ENCODE results near the gene IL5.
A peak's percentile ranks its signal among the peaks of the same experiment; 100 is the strongest.

IL5 gene

DNA sequence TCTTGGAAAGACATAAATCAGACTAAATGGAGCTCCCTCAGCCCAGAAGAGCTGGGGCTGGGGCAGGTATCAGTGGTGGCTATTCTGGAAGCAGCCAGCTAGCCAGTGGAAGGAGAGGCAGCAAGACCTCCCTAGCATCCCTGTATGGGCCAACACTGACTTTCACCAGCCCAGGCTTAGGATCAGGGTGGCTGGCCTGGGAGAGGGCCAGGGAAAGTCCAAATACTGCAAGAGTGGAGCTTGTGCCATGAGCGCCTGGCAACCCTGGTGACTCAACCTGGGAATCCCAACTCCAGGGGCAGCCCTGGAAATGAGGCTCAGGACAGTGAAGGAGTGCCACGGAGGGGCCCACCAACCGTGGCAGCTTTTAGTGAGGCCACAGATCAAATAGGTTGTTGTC lies 45.2 kb downstream of the IL5 start:
- no peak for DNase-seq

DNA sequence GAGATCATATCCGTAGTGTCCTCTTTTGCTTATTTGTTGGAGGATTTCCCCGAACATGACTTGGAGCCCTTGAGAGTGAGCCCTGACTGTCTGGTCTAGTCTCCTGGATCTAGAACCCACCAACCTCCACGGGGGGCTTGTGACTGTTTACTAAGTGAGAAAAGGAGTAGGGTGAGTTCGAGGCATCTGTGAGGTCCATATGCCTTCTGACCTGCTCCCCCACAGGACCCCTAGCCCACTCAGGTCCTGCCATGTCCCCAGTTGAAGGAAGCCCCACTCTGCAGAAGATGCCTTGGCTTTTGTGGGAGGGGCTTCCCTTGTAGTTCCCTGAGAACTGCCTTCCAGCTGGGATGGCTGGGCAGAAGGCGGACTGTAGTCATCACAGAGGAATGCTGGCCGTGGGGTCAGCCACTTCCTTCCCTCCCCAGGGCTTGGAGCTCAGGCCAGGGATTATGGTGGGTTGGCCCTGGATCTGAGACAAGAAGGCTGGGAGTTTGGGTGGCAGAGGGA lies 45.8 kb downstream of the IL5 start:
- peak; percentile 92 for DNase-seq

DNA sequence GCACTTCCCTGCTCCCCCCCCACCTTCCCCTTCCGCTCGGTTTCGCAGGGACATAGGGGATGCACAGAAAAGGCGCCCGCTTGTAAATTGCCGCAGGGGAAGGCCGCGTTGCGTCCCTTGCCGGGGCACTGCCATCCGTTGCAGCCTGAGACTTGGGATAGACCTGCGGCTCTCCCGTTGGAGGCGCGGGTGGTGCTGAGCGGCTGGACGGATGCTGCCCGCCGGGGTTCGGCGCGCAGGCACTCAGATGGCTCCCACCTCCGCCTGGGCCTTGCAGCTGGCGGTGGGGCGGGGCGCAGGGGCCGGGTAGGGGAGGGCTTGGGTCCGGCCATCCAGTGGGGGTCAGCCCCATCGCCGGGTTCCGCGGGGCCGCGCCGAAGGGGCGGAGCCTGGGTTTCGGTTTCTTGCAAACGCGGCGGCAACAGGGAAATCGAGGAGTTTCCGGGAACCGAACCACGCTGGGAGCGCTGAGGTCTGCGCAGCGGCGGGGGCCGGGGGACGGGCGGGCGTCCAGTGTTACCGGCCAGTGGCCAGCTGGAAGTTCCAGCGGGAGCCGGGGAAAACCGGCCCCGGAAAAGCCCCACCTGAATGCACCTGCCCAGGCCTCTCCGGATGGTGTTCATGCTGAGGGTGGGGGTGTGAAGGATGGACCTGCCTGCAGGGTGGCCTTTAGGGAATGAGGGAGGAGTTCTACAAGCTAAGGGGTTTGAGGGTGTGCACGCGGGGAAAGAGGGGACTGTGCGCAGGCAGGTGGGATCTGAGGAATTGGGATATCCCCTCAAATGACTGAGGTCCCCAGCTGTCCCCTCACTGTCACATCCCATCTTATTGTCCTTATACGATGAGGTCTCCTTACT lies 46.5 kb downstream of the IL5 start:
- peak; percentile 75 for DNase-seq

DNA sequence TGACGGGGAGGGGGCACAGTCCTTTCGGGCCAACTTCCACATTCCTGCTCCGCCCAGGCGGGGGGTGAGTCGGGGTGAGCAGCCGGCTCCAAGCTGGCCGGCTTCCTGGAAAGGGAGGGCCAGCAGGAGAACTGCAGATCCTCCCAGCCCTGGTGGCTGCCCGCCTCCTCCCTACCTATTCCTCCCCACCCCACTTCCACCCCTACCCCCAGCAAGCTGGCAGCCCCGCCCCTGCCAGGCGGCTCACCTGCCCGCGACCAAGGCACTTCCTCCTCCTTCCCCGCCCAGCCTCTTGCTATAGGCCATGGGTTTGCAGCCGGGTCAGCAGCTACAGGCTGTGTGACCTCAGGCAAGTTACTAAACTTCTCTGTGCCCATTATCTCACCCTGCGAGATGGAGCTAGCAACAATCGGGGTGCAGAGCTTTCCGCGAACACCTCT lies 47.1 kb downstream of the IL5 start:
- DNase-seq = peak; percentile 83

DNA sequence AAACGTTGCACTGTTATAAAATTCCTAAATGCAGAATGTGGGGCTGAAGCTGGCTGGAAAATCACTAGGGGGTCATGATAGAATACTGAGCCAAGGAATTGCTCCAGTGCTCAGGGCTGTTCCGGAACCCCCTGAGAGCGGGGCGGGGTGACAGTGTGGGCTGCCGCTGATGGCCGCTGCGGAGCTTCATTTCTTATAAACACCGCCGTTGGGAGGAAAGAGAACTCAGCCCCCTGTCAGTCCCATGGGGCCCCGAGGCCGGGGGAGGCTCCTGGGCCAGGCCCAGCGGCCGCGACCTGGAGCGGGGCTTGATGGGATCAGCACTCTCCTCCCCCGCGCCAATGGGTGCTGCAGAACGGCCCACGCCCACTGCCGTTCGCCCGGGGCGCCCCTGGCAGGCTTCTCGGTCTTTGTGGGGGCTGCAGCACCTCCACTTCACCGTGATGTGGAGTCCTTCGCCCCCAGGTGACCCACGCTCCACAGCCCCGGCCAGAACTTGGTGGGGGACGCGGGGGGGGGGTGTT lies 47.6 kb downstream of the IL5 start:
- peak; percentile 91 for DNase-seq

DNA sequence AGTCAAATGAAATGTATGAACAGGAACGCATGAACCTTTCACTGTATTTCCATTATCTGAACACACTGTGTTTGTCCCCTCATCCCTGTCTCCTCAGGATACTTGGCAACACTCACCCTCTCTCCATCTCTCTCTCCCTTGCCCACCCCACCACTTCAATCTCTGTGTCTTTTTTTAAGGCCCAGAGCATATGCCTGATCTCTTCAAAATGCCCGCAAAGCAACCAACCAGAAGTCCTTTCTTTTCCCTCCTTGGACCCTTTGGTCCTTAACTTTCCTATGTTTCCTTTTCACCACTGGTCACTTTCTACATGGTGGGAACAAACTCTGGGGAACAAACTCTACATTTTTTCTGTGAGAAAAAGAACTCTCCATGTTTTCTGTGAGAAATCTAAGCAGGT lies 49.5 kb downstream of the IL5 start:
- no peak for DNase-seq

DNA sequence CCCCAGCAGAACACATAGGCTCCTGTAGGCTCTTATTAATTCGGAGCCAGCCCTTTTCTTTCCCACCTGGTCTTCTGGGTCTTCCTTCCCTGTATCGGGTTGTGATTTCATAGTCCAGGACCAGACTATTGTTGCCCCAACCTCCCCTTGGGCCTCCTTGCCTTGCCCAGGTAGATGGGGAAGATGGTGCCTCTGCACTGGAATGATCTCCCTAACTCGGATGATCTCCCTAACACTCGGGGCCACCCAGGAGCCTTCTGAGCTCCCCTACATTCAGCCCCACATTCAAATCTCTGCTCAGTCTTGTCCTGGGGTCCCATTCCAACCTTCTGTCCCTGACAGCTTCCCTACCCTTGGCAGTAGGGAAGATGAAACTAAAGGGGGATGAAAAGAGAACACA lies 50.1 kb downstream of the IL5 start:
- no peak for DNase-seq

DNA sequence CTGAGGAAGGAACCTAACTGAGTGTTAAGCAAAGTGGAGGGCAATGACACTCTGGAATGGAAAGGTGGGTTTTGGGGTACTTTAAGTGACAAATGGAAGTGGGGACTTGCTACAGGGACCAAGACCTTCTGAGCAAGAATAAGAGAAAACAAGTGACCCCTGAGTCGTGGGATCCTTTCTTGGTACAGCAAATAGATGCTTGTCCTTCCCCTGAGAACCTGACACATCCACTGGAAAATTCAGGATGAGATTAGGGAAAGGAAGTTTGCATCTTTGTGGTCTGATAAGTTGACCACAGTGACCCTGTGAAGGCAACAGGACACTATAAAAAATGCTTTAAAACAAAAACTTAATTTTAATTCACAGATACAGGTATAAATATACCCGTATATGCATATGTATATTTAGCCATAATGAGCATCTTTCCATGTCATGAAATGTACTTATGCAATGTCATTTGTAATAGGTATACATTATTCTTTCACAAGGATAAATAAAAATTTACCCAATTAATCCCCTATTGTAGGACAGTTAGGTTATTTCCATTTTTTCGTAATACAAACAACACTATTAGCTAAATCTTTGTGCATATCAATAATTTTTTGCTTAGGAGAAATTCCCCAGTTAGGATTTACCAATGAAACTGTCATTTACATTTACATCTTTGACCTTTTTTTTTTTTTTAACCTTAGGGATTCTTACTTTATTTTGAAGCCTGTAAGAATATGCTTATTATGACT lies 50.8 kb downstream of the IL5 start:
- DNase-seq = no peak
